ENCODE data around the gene PRKCSH. TPM values are rescaled to one million over a fixed set of nuclear protein-coding genes. Genes with fewer than 3 reads are reported as not detected.
"Not testable (repeated sequence)": the region's sequence is repeated elsewhere in the genome, so short reads cannot be mapped to it uniquely, and the experiment has no call there.

The PRKCSH gene
- total and polyA plus RNA-seq, 3 donors from 2014 or later: 214 to 266 (median 256) TPM

DNA sequence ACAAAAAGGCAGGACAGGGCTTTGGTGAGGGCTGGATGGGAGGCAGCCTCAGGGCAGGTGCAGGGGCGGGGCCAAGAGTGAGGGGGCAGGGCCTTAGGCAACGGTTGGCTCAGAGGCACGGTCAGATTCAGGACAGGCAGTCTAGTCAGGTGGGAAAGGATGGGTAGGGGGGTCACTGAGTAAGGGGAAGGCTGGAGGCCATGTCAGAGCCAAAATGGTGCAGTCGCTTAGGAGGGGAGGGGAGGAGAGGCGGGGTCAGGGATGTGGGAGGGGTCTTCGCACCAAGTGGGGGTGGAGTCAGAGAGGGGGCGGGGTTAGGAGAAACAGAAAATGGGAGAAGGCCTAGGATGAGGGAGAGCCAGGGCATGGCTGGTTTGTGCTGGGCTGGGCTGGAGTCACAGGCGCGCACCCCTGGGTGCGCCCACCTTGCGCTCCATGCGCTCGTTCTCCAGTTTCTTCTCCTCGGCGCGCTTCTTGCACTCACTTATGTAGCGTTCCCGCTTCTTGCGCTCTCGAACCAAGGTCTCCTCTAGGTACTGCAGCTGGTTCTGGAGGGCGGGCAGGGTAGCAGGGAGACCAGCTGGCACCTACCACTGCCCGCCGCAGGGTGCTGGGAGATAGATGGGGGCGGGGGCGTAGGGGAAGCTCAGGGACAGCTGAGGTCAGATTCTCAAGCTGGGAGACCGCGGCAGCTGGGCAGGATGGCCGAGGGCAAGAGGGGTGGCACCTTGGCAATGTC, 9.5 kb upstream of the PRKCSH start:
- Histone ChIP-seq H3K27me3 (no peaks in the 10 kb centered on the region), H3K9me3 (no peaks in the 10 kb centered on the region), H3K4me1 (peaks cover 18% of the 10 kb centered on the region), H3K36me3 (ENCODE audit: low read depth, missing control alignments) (no peaks in the 10 kb centered on the region), H3K4me3 (peak overlapping the region in 1 of 2 donors; percentile 27), H3K27ac (no peak overlapping the region)
- WGBS, 2 donors: 70 to 72% methylated on average over 27 to 28 of the region's 28 CpGs
- peak; percentile 44 for DNase-seq
- TF ChIP-seq, protein P1, sequence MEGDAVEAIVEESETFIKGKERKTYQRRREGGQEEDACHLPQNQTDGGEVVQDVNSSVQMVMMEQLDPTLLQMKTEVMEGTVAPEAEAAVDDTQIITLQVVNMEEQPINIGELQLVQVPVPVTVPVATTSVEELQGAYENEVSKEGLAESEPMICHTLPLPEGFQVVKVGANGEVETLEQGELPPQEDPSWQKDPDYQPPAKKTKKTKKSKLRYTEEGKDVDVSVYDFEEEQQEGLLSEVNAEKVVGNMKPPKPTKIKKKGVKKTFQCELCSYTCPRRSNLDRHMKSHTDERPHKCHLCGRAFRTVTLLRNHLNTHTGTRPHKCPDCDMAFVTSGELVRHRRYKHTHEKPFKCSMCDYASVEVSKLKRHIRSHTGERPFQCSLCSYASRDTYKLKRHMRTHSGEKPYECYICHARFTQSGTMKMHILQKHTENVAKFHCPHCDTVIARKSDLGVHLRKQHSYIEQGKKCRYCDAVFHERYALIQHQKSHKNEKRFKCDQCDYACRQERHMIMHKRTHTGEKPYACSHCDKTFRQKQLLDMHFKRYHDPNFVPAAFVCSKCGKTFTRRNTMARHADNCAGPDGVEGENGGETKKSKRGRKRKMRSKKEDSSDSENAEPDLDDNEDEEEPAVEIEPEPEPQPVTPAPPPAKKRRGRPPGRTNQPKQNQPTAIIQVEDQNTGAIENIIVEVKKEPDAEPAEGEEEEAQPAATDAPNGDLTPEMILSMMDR (IDR thresholded peaks at IDR 0.05): no peak
- no peak for TF ChIP-seq POLR2A (IDR thresholded peaks at IDR 0.05)
- intact Hi-C loops (cut with DNase I; ENCODE audit: low total_unique reads): no loop called here

GRCh38 chr19:11426656-11427055, 8.8 kb upstream of the PRKCSH start:
- TF ChIP-seq, protein P1 (IDR thresholded peaks at IDR 0.05): no peak
- no peak for TF ChIP-seq POLR2A (IDR thresholded peaks at IDR 0.05)
- intact Hi-C loops (cut with DNase I; ENCODE audit: low total_unique reads): no loop called here
- WGBS, 2 donors: 56 to 82% methylated on average over 17 to 19 of the region's 19 CpGs

GRCh38 chr19:11433526-11433925, 1.9 kb upstream of the PRKCSH start:
- WGBS, 2 donors: 93 to 100% methylated on average over 3 of the region's 3 CpGs
- DNase-seq; intact Hi-C loops (cut with DNase I; ENCODE audit: low total_unique reads); H3K4me3 ChIP-seq; H3K27me3 ChIP-seq; H3K27ac ChIP-seq; H3K9me3 ChIP-seq; H3K36me3 ChIP-seq (ENCODE audit: low read depth, missing control alignments): not testable (repeated sequence)
- H3K4me1 ChIP-seq: peaks cover 14% of the 10 kb centered on the region

More at GRCh38 chr19:11426656-11427055, 8.8 kb upstream of the PRKCSH start:
- Histone ChIP-seq H3K4me1 (peaks cover 16% of the 10 kb centered on the region), H3K4me3 (peak overlapping the region in 1 of 2 donors; percentile 27), H3K36me3 (ENCODE audit: low read depth, missing control alignments) (no peaks in the 10 kb centered on the region), H3K27ac (no peak overlapping the region), H3K9me3 (no peaks in the 10 kb centered on the region), H3K27me3 (no peaks in the 10 kb centered on the region)
- DNase-seq: no peak

DNA sequence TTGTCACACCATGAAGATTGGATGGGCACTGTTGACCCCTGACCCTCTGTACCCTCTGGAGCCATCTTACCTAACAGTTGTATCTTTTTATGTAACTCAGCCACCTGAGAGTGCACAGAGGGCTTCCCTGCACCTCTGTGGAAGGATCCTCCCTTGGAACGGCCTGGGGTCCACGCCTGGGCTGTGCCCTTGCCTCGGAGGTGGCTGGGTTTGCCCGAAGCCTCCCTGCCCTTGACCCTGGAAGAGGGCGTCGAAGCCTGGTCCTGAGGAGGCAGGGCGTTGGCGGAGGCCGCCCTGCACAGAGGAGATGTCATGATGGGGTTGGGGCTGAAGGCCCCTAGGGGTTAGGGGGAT, 755 bp upstream of the PRKCSH start:
- H3K27me3 ChIP-seq: no peaks in the 10 kb centered on the region
- H3K9me3 ChIP-seq: no peaks in the 10 kb centered on the region
- H3K4me1 ChIP-seq: peaks cover 14% of the 10 kb centered on the region
- TF ChIP-seq POLR2A (IDR thresholded peaks at IDR 0.05): no peak
- TF ChIP-seq, protein P1 (IDR thresholded peaks at IDR 0.05): no peak
- no peak for DNase-seq
- intact Hi-C loops (cut with DNase I; ENCODE audit: low total_unique reads): no loop called here
- WGBS, 2 donors: 0 to 5% methylated on average over 4 to 9 of the region's 9 CpGs
- no peaks in the 10 kb centered on the region for H3K36me3 ChIP-seq (ENCODE audit: low read depth, missing control alignments)
- peak overlapping the region; percentile 71 to 75 for H3K4me3 ChIP-seq
- peak overlapping the region; percentile 64 to 89 for H3K27ac ChIP-seq

- Histone ChIP-seq H3K27me3 (no peaks in the 10 kb centered on the region), H3K4me1 (peaks cover 17% of the 10 kb centered on the region), H3K4me3 (peak overlapping the region; percentile 71 to 75), H3K36me3 (ENCODE audit: low read depth, missing control alignments) (no peaks in the 10 kb centered on the region), H3K9me3 (no peaks in the 10 kb centered on the region), H3K27ac (peak overlapping the region; percentile 22 to 89)
- 0 to 3% methylated on average over 8 to 21 of the region's 21 CpGs for WGBS, 2 donors
- DNase-seq: no peak
- intact Hi-C loops (cut with DNase I; ENCODE audit: low total_unique reads): no loop called here
- TF ChIP-seq POLR2A (IDR thresholded peaks at IDR 0.05): no peak
- TF ChIP-seq, protein P1 (IDR thresholded peaks at IDR 0.05): no peak
Observed at GRCh38 chr19:11435833-11436313, 438 bp downstream of the PRKCSH start.
